Prostate gland (tissue), 2 donors: ENCODE results near the gene ZCRB1.

ENCODE experiments used
- POLR2A ChIP-seq: fragments of 450-650 bp; IDR thresholded peaks from one replicate; pipeline ENCODE4 v1.6.1; 2016; ENCODE audit warnings: antibody characterized with exemption, mild to moderate bottlenecking
- POLR2AphosphoS5 ChIP-seq: sonication (generic); formaldehyde crosslinking; IDR thresholded peaks from one replicate; pipeline ENCODE4 v1.6.1; 2017; ENCODE audit warnings: antibody characterized with exemption
- TF ChIP-seq, protein P1 (sequence below), 4 experiments: fragments of 200-600 bp in 2 of 4; fragments of 450-650 bp in 2 of 4; sonication (generic) in 2 of 4; IDR thresholded peaks; 1 replicate in 3 of 4; 2 replicates in 1 of 4; pipeline ENCODE4 v1.5.1; 2016 to 2019; ENCODE audit warnings: antibody characterized with exemption in 4 of 4, mild to moderate bottlenecking in 2 of 4, moderate library complexity in 2 of 4

DNA sequence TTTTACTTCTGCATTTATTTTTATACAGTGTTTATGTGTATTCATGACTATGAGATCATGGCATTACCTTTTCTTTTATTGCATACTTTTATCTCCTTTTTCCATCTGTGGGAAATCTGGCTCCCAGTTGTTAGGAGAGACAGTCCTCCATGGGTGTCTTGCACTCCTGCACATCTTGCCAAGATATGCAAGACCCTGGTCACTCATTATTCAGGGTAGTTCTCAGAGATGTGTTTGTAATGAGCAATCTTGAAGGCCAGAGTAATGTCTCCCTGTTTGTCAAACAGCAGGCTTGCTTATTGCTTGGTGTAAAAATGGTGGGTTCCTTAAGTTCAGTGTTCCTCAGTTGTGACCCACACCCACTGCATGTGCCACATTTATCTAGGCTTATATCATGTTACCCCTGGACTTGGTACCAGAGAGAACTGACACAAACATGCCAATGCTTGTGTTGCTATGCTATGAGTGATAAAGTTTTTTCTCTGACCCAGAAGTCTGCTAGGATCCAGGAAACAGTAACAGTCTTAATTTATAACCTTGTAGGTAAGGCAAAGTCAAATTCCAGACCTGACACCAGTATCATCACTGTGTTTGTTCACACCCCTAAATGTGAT lies 36.9 kb upstream of the ZCRB1 start:
- TF ChIP-seq POLR2A, result no peak
- TF ChIP-seq, protein P1, sequence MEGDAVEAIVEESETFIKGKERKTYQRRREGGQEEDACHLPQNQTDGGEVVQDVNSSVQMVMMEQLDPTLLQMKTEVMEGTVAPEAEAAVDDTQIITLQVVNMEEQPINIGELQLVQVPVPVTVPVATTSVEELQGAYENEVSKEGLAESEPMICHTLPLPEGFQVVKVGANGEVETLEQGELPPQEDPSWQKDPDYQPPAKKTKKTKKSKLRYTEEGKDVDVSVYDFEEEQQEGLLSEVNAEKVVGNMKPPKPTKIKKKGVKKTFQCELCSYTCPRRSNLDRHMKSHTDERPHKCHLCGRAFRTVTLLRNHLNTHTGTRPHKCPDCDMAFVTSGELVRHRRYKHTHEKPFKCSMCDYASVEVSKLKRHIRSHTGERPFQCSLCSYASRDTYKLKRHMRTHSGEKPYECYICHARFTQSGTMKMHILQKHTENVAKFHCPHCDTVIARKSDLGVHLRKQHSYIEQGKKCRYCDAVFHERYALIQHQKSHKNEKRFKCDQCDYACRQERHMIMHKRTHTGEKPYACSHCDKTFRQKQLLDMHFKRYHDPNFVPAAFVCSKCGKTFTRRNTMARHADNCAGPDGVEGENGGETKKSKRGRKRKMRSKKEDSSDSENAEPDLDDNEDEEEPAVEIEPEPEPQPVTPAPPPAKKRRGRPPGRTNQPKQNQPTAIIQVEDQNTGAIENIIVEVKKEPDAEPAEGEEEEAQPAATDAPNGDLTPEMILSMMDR (IDR thresholded peaks at IDR 0.05), result no peak
- no peak for TF ChIP-seq POLR2AphosphoS5
